ENCODE data around the gene LYZL6.
"Not testable (repeated sequence)": the region's sequence is repeated elsewhere in the genome, so short reads cannot be mapped to it uniquely, and the experiment has no call there.

Gene LYZL6

GRCh38 chr17:35906191-35906925 is 37.2 kb downstream of the LYZL6 start:
- no peak for DNase-seq

GRCh38 chr17:35903451-35903850 is 40.1 kb downstream of the LYZL6 start:
- no peak for DNase-seq

- no peak for DNase-seq
These were observed 41.8 kb downstream of the LYZL6 start for GRCh38 chr17:35901631-35902175.

- no peak for DNase-seq
These were observed 42.6 kb downstream of the LYZL6 start for GRCh38 chr17:35900708-35901480.

GRCh38 chr17:35900280-35900679 is 43.2 kb downstream of the LYZL6 start:
- no peak for DNase-seq

- DNase-seq = no peak
These were observed 45.0 kb downstream of the LYZL6 start for GRCh38 chr17:35898283-35899070.

- not testable (repeated sequence) for DNase-seq
These were observed 45.7 kb downstream of the LYZL6 start for GRCh38 chr17:35897772-35898171.

GRCh38 chr17:35895636-35896587 is 47.6 kb downstream of the LYZL6 start:
- no peak for DNase-seq

GRCh38 chr17:35894206-35894605 is 49.3 kb downstream of the LYZL6 start:
- DNase-seq = no peak

GRCh38 chr17:35893751-35894150 is 49.8 kb downstream of the LYZL6 start:
- DNase-seq = no peak

- DNase-seq = no peak
These were observed 51.1 kb downstream of the LYZL6 start for GRCh38 chr17:35892091-35893035.

- DNase-seq = no peak
These were observed 52.2 kb downstream of the LYZL6 start for GRCh38 chr17:35891269-35891668.

- DNase-seq = peak; percentile 49
These were observed 52.7 kb downstream of the LYZL6 start for GRCh38 chr17:35890774-35891155.

- no peak for DNase-seq
These were observed 53.4 kb downstream of the LYZL6 start for GRCh38 chr17:35889818-35890773.

GRCh38 chr17:35889241-35889640 is 54.3 kb downstream of the LYZL6 start:
- DNase-seq = no peak

All from NCI-H510A (cell line).